Stomach (tissue), 9 donors: ENCODE results near the gene PPP3CA. TPM values are rescaled to one million over a fixed set of nuclear protein-coding genes. Genes with fewer than 3 reads are reported as not detected.

ENCODE experiments used
- DNase-seq, 2 donors: peaks; one replicate each; pipeline versions ENCODE4 v3.0.0 to v3.0.0-alpha.2; 2013 to 2019
- H3K27ac ChIP-seq, 5 donors: fragments of 200-600 bp in 4 of 5; sonication (generic) in 4 of 5; one replicate each; pipeline ENCODE4 v1.5.1; 2013 to 2019; ENCODE audit warnings: mild to moderate bottlenecking in 1 of 5, moderate library complexity in 1 of 5
- H3K27me3 ChIP-seq, 3 donors: fragments of 200-600 bp; sonication (generic); one replicate each; pipeline ENCODE4 v1.5.1; 2017 to 2019; ENCODE audit warnings: mixed run types in 1 of 3
- H3K36me3 ChIP-seq, 4 donors: fragments of 200-600 bp; sonication (generic); 1 replicate in 3 of 4; 2 replicates in 1 of 4; pipeline ENCODE4 v1.5.1; 2016 to 2019
- H3K4me1 ChIP-seq, 4 donors: fragments of 200-600 bp; sonication (generic); one replicate each; pipeline ENCODE4 v1.5.1; 2016 to 2019
- H3K4me3 ChIP-seq, 4 donors: fragments of 200-600 bp; sonication (generic) in 3 of 4; one replicate each; pipeline ENCODE4 v1.5.1; 2016 to 2019; ENCODE audit warnings: mild to moderate bottlenecking in 1 of 4
- H3K9me3 ChIP-seq, 4 donors: fragments of 200-600 bp; sonication (generic); one replicate each; pipeline ENCODE4 v1.5.1; 2016 to 2019
- EP300 ChIP-seq: sonication (generic); formaldehyde crosslinking; IDR thresholded peaks from one replicate; pipeline ENCODE4 v1.6.1; 2017; ENCODE audit warnings: antibody characterized with exemption
- POLR2A ChIP-seq, 4 donors: fragments of 450-650 bp; IDR thresholded peaks; one replicate each; pipeline ENCODE4 v1.6.1; 2016; ENCODE audit warnings: antibody characterized with exemption in 4 of 4, control low read depth in 2 of 4, mild to moderate bottlenecking in 1 of 4, moderate library complexity in 1 of 4
- POLR2AphosphoS5 ChIP-seq, 3 donors: sonication (generic); formaldehyde crosslinking; IDR thresholded peaks; one replicate each; pipeline ENCODE4 v1.6.1; 2016; ENCODE audit warnings: antibody characterized with exemption in 3 of 3
- WGBS, 5 donors: extraction: QIAGEN DNeasy Blood & Tissue Kit in 3 of 5; methylation state at CpG; one replicate each; pipeline versions ENCODE4 v1.1.5 to v1.1.7; 2013 to 2018; 5-methylcytosine and 5-hydroxymethylcytosine counted together
- intact Hi-C: fragments of 100-400 bp; cut with DNase I; formaldehyde crosslinking; loops from one replicate; pipeline ENCODE4 v1.15.1; 2023; ENCODE audit warnings: low total_unique reads
- polyA plus RNA-seq, 3 donors: library from polyadenylated mRNA; stranded (reverse); fragments of 200-250 nt; gene quantifications; one replicate each; pipeline ENCODE4 v1.2.3, GENCODE V29; 2013
- total RNA-seq, 5 donors: library from RNA; depleted of rRNA; stranded (reverse); fragments of >200 nt; gene quantifications; one replicate each; pipeline versions ENCODE4 v1.1.0 to v1.2.3, GENCODE V29; 2014 to 2016
- TF ChIP-seq, protein P1 (sequence below), 7 experiments: fragments of 450-650 bp in 4 of 7; fragments of 200-600 bp in 3 of 7; sonication (generic) in 3 of 7; IDR thresholded peaks; one replicate each; pipeline ENCODE4 v1.5.1; 2016 to 2019; ENCODE audit warnings: antibody characterized with exemption in 7 of 7, control low read depth in 2 of 7, mild to moderate bottlenecking in 1 of 7
- donor health status: healthy with polysubstance abuse.
- donor health status: Bipolar disorder and iron deficiency.
- donor health status: healthy.

PPP3CA gene
- total and polyA plus RNA-seq, 8 donors = 8.9 to 62.4 (median 20.6) TPM

DNA sequence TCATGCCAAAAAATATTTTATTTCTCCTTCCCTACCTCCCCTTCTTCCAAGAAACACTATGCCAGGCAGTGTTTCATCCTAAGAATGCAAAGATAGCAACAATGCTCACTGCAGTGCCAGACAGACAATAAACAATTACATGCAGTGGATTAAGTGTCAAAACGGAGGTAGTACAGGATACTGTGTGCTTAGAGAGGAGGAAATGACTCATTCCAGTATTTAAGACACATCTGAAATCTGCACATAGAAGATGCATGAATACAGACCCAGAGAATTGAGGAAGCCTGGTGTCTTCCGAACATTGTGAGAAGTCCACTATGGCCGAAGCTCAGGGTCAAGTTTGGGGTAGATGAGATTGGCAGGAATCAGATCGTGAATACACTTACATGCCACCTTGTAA is 326.4 kb downstream of the PPP3CA start:
- 47 to 70% (median 57%) methylated on average over 4 of the region's 4 CpGs for WGBS, 5 donors
- Histone ChIP-seq H3K9me3 (no peaks in the 10 kb centered on the region), H3K4me3 (no peak overlapping the region), H3K4me1 (peaks cover 0 to 21% (median 8%) of the 10 kb centered on the region in 4 donors), H3K27ac (peak overlapping the region in 3 of 5 donors; percentile 4 to 39 (median 26)), H3K36me3 (peaks cover 0 to 17% (median 12%) of the 10 kb centered on the region in 4 donors), H3K27me3 (no peaks in the 10 kb centered on the region)
- DNase-seq = peak in 1 of 2 donors; percentile 26
- TF ChIP-seq EP300 = no peak
- peak in 1 of 3 donors; percentile 53 for TF ChIP-seq POLR2AphosphoS5 (IDR thresholded peaks at IDR 0.05)
- TF ChIP-seq POLR2A (IDR thresholded peaks at IDR 0.05) = no peak
- TF ChIP-seq, protein P1, sequence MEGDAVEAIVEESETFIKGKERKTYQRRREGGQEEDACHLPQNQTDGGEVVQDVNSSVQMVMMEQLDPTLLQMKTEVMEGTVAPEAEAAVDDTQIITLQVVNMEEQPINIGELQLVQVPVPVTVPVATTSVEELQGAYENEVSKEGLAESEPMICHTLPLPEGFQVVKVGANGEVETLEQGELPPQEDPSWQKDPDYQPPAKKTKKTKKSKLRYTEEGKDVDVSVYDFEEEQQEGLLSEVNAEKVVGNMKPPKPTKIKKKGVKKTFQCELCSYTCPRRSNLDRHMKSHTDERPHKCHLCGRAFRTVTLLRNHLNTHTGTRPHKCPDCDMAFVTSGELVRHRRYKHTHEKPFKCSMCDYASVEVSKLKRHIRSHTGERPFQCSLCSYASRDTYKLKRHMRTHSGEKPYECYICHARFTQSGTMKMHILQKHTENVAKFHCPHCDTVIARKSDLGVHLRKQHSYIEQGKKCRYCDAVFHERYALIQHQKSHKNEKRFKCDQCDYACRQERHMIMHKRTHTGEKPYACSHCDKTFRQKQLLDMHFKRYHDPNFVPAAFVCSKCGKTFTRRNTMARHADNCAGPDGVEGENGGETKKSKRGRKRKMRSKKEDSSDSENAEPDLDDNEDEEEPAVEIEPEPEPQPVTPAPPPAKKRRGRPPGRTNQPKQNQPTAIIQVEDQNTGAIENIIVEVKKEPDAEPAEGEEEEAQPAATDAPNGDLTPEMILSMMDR (IDR thresholded peaks at IDR 0.05) = no peak
- intact Hi-C loops = no loop called here

DNA sequence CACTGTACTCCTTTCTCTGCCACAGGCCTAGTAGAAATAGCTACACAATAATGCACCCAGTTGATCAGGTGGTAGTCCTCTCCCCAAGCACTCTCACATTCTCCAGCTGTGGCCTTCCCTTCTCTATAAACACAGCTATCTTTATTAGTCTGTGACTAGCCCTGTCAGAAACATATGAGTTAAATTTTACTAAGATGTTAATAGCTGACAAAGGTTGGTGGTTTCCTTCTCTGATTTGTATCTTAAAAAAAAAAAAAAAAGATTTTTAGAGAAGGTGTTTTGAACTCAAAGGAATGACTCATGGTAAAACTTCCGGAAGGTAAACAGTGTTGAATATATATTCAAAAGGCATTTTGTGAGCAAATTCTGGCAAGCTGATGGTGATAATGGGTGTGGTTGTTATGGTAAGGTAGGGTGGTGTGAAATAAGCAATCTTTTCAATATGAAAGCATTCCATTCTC is 327.4 kb downstream of the PPP3CA start:
- peak in 1 of 2 donors; percentile 37 for DNase-seq
- H3K4me3 ChIP-seq = no peak overlapping the region
- H3K27ac ChIP-seq = peak overlapping the region in 3 of 5 donors; percentile 35 to 39 (median 38)
- WGBS, 5 donors = 19 to 45% (median 34%) methylated on average over 1 of the region's 1 CpG
- H3K4me1 ChIP-seq = peaks cover 0 to 21% (median 8%) of the 10 kb centered on the region in 4 donors
- TF ChIP-seq, protein P1 (IDR thresholded peaks at IDR 0.05) = no peak
- no peak for TF ChIP-seq POLR2A (IDR thresholded peaks at IDR 0.05)
- no peak for TF ChIP-seq POLR2AphosphoS5 (IDR thresholded peaks at IDR 0.05)
- no peak for TF ChIP-seq EP300
- H3K36me3 ChIP-seq = peaks cover 0 to 13% (median 10%) of the 10 kb centered on the region in 4 donors
- H3K27me3 ChIP-seq = no peaks in the 10 kb centered on the region
- no peaks in the 10 kb centered on the region for H3K9me3 ChIP-seq
- intact Hi-C loops = no loop called here

DNA sequence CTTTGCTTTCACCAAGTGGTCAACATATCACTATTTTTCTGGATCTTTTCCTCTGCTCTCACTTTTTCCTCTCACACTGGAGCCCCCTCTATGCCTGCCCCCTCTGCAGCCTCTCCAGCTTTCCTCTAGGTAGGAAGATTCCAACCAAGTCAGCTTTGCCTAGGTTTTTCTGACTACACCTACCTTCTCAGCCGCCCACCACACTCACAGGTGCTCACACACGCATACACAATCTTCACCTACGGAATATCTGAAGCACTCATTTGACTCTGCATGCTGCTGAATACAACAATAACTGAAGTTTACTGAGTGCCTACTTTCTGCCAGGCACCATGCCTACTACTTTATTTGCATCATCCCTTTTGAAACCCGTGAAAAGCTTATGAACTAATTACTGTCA is 328.0 kb downstream of the PPP3CA start:
- intact Hi-C loops = no loop called here
- no peak for TF ChIP-seq EP300
- TF ChIP-seq, protein P1 (IDR thresholded peaks at IDR 0.05) = no peak
- no peak for TF ChIP-seq POLR2A (IDR thresholded peaks at IDR 0.05)
- TF ChIP-seq POLR2AphosphoS5 (IDR thresholded peaks at IDR 0.05) = no peak
- Histone ChIP-seq H3K4me1 (peaks cover 0 to 21% (median 8%) of the 10 kb centered on the region in 4 donors), H3K9me3 (no peaks in the 10 kb centered on the region), H3K27me3 (no peaks in the 10 kb centered on the region), H3K36me3 (peaks cover 0 to 13% (median 10%) of the 10 kb centered on the region in 4 donors), H3K27ac (peak overlapping the region in 2 of 5 donors; percentile 35 to 38), H3K4me3 (no peak overlapping the region)
- WGBS, 5 donors = 84 to 96% (median 89%) methylated on average over 4 of the region's 4 CpGs
- DNase-seq = no peak

DNA sequence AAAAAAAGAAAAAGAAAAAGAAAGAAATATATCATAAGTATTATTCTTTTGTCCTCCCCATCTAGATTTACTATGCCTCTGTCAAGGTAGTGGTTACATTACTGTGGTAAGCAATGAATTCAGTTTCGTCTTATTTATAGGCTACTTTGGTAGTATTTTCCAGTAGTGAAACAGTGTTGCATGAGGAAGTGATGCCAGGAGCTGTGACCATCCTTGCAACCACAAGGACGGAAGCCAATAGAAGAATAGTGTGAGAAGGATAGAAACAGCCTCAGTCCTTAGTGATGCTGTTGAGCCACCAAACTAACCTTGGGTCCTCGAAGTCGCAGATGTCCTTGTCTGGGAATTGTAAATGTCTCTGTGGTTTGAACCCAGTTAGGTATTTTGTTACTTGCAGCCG is 328.5 kb downstream of the PPP3CA start:
- Histone ChIP-seq H3K9me3 (no peaks in the 10 kb centered on the region), H3K36me3 (peaks cover 0 to 13% (median 8%) of the 10 kb centered on the region in 4 donors), H3K4me1 (peaks cover 0 to 21% (median 8%) of the 10 kb centered on the region in 4 donors), H3K4me3 (no peak overlapping the region), H3K27me3 (no peaks in the 10 kb centered on the region), H3K27ac (peak overlapping the region in 1 of 5 donors; percentile 35)
- 69 to 94% (median 86%) methylated on average over 5 of the region's 5 CpGs for WGBS, 5 donors
- peak in 1 of 2 donors; percentile 13 for DNase-seq
- TF ChIP-seq, protein P1 (IDR thresholded peaks at IDR 0.05) = no peak
- no peak for TF ChIP-seq POLR2A (IDR thresholded peaks at IDR 0.05)
- no peak for TF ChIP-seq EP300
- intact Hi-C loops = no loop called here
